ENCODE data around the gene SEPSECS.

Gene SEPSECS

GRCh38 chr4:25182937-25183336 is 22.7 kb upstream of the SEPSECS start:
- H3K4me3 ChIP-seq (ENCODE audit: low read depth, low read length), result no peak overlapping the region
- in situ Hi-C loops (cut with HindIII; ENCODE audit: low sequenced_read_pairs), result no loop called here
- TF ChIP-seq, protein P1, sequence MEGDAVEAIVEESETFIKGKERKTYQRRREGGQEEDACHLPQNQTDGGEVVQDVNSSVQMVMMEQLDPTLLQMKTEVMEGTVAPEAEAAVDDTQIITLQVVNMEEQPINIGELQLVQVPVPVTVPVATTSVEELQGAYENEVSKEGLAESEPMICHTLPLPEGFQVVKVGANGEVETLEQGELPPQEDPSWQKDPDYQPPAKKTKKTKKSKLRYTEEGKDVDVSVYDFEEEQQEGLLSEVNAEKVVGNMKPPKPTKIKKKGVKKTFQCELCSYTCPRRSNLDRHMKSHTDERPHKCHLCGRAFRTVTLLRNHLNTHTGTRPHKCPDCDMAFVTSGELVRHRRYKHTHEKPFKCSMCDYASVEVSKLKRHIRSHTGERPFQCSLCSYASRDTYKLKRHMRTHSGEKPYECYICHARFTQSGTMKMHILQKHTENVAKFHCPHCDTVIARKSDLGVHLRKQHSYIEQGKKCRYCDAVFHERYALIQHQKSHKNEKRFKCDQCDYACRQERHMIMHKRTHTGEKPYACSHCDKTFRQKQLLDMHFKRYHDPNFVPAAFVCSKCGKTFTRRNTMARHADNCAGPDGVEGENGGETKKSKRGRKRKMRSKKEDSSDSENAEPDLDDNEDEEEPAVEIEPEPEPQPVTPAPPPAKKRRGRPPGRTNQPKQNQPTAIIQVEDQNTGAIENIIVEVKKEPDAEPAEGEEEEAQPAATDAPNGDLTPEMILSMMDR (IDR thresholded peaks at IDR 0.05; ENCODE audit: low read depth, low read length, missing control alignments), result no peak
- no peak for DNase-seq (ENCODE audit: low read depth)

DNA sequence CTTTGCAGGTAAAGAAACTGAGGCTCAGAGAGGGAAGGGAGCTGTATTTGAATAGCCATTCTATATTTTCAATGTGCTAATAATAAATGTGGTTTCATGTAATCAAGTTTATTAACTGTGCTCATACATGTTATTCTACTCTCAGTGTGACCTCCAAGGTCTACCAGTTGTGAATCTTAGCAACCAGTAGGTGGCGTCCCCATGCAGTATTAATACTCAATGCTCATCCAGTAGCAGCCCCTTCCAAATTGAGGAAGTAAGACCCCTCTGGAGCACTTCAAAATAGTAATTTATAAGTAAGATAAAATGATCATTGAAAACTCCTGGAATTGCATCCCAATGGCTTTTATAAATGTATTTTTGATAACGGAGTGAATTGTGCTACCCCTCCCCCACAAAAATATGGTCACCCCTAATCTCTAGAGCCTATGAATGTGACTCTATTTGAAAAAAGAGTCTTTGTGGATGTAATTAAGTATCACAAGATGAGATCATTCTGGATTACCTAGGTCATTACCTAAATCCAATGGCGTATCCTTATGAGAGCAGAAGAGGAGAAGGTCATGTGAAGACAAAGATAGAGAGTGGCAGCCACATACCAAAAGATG is 20.4 kb upstream of the SEPSECS start:
- DNase-seq (ENCODE audit: low read depth), result no peak
- in situ Hi-C loops (cut with HindIII; ENCODE audit: low sequenced_read_pairs), result no loop called here
- H3K4me3 ChIP-seq (ENCODE audit: low read depth, low read length), result no peak overlapping the region
- TF ChIP-seq, protein P1 (IDR thresholded peaks at IDR 0.05; ENCODE audit: low read depth, low read length, missing control alignments), result peak; percentile 65

DNA sequence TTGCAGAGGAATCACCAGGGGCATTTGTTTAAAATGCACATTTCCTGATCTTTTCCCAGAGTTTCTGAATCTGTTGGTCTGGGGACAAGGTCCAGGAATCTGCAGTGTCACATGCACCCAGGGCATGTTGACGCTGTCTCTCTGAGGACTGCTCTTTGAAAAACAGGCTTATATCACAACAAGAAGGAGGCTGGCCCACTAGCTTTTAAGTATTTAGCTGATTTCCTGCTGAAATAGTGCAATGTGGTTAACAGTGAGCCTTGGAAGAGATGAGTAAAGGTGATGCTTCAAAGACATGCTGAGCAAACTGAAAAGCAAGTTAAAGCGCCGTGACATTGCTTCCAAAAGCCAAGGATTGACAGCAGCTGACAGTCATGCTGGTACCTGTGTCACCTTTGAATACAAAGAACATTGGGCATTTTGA is 18.6 kb upstream of the SEPSECS start:
- TF ChIP-seq, protein P1 (IDR thresholded peaks at IDR 0.05; ENCODE audit: low read depth, low read length, missing control alignments), result no peak
- no peak overlapping the region for H3K4me3 ChIP-seq (ENCODE audit: low read depth, low read length)
- in situ Hi-C loops (cut with HindIII; ENCODE audit: low sequenced_read_pairs), result loop anchor here (5.0 kb wide), 1 partner anchor 78 kb away; no protein-coding TSS in a partner anchor
- no peak for DNase-seq (ENCODE audit: low read depth)

DNA sequence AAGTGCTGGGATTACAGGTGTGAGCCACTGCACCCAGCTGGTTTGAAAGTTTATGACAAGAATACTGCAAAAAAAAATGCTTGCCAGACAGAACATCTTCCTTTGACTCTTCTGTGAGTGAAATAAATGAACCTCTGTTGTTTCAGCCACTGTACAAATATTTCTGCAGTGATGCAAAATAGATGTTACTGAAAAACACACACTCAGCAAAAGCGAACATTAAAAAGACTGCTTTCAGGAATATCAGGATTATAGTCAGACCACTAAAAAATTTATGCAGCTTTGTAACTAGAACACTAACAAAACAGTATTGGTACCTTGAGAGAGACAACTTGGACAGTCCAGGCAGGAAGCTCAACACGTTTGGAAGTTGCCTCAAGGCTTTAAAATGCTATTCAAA is 16.9 kb upstream of the SEPSECS start:
- TF ChIP-seq, protein P1 (IDR thresholded peaks at IDR 0.05; ENCODE audit: low read depth, low read length, missing control alignments), result no peak
- H3K4me3 ChIP-seq (ENCODE audit: low read depth, low read length), result no peak overlapping the region
- DNase-seq (ENCODE audit: low read depth), result no peak
- in situ Hi-C loops (cut with HindIII; ENCODE audit: low sequenced_read_pairs), result loop anchor here (5.0 kb wide), 1 partner anchor 80 kb away; no protein-coding TSS in a partner anchor

GRCh38 chr4:25174674-25175073 is 14.4 kb upstream of the SEPSECS start:
- TF ChIP-seq, protein P1 (IDR thresholded peaks at IDR 0.05; ENCODE audit: low read depth, low read length, missing control alignments), result no peak
- no peak for DNase-seq (ENCODE audit: low read depth)
- in situ Hi-C loops (cut with HindIII; ENCODE audit: low sequenced_read_pairs), result loop anchor here (5.0 kb wide), 1 partner anchor 83 kb away; no protein-coding TSS in a partner anchor
- H3K4me3 ChIP-seq (ENCODE audit: low read depth, low read length), result no peak overlapping the region

GRCh38 chr4:25172961-25173915 is 13.0 kb upstream of the SEPSECS start:
- H3K4me3 ChIP-seq (ENCODE audit: low read depth, low read length), result no peak overlapping the region
- DNase-seq (ENCODE audit: low read depth), result peak; percentile 94
- in situ Hi-C loops (cut with HindIII; ENCODE audit: low sequenced_read_pairs), result no loop called here
- TF ChIP-seq, protein P1 (IDR thresholded peaks at IDR 0.05; ENCODE audit: low read depth, low read length, missing control alignments), result no peak

Data from astrocyte of the cerebellum (primary cell).